GM23338 (cell line): ENCODE measurements around the gene PER3. TPM values are rescaled to one million over a fixed set of nuclear protein-coding genes. Genes with fewer than 3 reads are reported as not detected.

Experiments used
- ATAC-seq: fragments of 200-7000 bp; cut with Tn5 transposase; 3 replicates; pipeline ENCODE4 v1.9.1; 2020
- DNase-seq: peaks from one replicate; pipeline ENCODE4 v3.0.0-alpha.2; 2015; ENCODE audit warnings: low spot score
- H2AFZ ChIP-seq: fragments of 200-600 bp; sonication (generic); 2 replicates; pipeline ENCODE4 v1.8.0; 2016; ENCODE audit warnings: antibody characterized with exemption, mild to moderate bottlenecking, moderate library complexity
- H3F3A ChIP-seq: fragments of 200-600 bp; sonication (generic); replicated peaks from 2 replicates; pipeline ENCODE4 v1.8.0; 2017; ENCODE audit warnings: antibody characterized with exemption, mixed run types, low read depth
- H3K27ac ChIP-seq: fragments of 200-600 bp; sonication (generic); 2 replicates; pipeline ENCODE4 v1.6.1; 2016; ENCODE audit warnings: low read depth
- H3K27me3 ChIP-seq: fragments of 200-600 bp; sonication (generic); 2 replicates; pipeline ENCODE4 v1.8.0; 2016; ENCODE audit warnings: mild to moderate bottlenecking, mixed run types, moderate library complexity; ENCODE audit not compliant: insufficient read depth
- H3K36me3 ChIP-seq: fragments of 200-600 bp; sonication (generic); 2 replicates; pipeline ENCODE4 v1.8.0; 2016; ENCODE audit warnings: mild to moderate bottlenecking; ENCODE audit not compliant: insufficient read depth
- H3K4me1 ChIP-seq: fragments of 200-600 bp; sonication (generic); 2 replicates; pipeline ENCODE4 v1.8.0; 2016; ENCODE audit warnings: mild to moderate bottlenecking, moderate library complexity; ENCODE audit not compliant: insufficient read depth
- H3K4me2 ChIP-seq: fragments of 200-600 bp; sonication (generic); 2 replicates; pipeline ENCODE4 v1.7.1; 2017; ENCODE audit warnings: mixed run types
- H3K4me3 ChIP-seq: fragments of 200-600 bp; sonication (generic); 2 replicates; pipeline ENCODE4 v1.6.1; 2016; ENCODE audit warnings: mixed run types
- H3K79me2 ChIP-seq: fragments of 200-600 bp; sonication (generic); replicated peaks from 2 replicates; pipeline ENCODE4 v1.8.0; 2017; ENCODE audit warnings: mild to moderate bottlenecking; ENCODE audit not compliant: insufficient read depth
- H3K9me2 ChIP-seq: fragments of 200-600 bp; sonication (generic); 2 replicates; pipeline ENCODE4 v1.8.0; 2017; ENCODE audit not compliant: insufficient read depth
- H4K20me1 ChIP-seq: fragments of 200-600 bp; sonication (generic); replicated peaks from 2 replicates; pipeline ENCODE4 v1.8.0; 2017; ENCODE audit warnings: mild to moderate bottlenecking; ENCODE audit not compliant: insufficient read depth
- H3K27ac Mint-ChIP-seq: 2 replicates; pipeline ENCODE4 v1.8.0; 2020; ENCODE audit warnings: inconsistent platforms, mild to moderate bottlenecking, moderate library complexity, mixed read lengths
- H3K27me3 Mint-ChIP-seq: 3 replicates; pipeline ENCODE4 v1.8.0; 2022; ENCODE audit warnings: low read depth, mild to moderate bottlenecking, moderate library complexity, mixed read lengths, inconsistent platforms; ENCODE audit not compliant: insufficient read depth, poor library complexity
- H3K36me3 Mint-ChIP-seq: 3 replicates; pipeline ENCODE4 v1.8.0; 2021; ENCODE audit warnings: low read depth, mild to moderate bottlenecking, inconsistent platforms, moderate library complexity, mixed read lengths
- H3K4me1 Mint-ChIP-seq: 3 replicates; pipeline ENCODE4 v1.8.0; 2020; ENCODE audit warnings: mild to moderate bottlenecking, inconsistent platforms, mixed read lengths
- H3K4me3 Mint-ChIP-seq: 3 replicates; pipeline ENCODE4 v1.8.0; 2021; ENCODE audit warnings: moderate library complexity, mild to moderate bottlenecking, inconsistent platforms, mixed read lengths
- H3K9me3 Mint-ChIP-seq: 3 replicates; pipeline ENCODE4 v1.8.0; 2020; ENCODE audit warnings: moderate library complexity, mild to moderate bottlenecking, inconsistent platforms, mixed read lengths
- CREB1 ChIP-seq: fragments of 250-450 bp; sonication (Bioruptor Pico); IDR thresholded peaks from 2 replicates; pipeline ENCODE4 v1.5.0; 2020; ENCODE audit warnings: low read depth, mild to moderate bottlenecking, moderate library complexity
- EZH2 ChIP-seq: fragments of 200-600 bp; sonication (generic); IDR thresholded peaks from one replicate; pipeline ENCODE4 v1.8.0; 2017; ENCODE audit warnings: antibody characterized with exemption, mild to moderate bottlenecking, low read depth; ENCODE audit not compliant: unreplicated experiment
- EZH2phosphoT487 ChIP-seq: fragments of 200-600 bp; sonication (generic); IDR thresholded peaks from one replicate; pipeline ENCODE4 v1.8.1; 2018; ENCODE audit warnings: antibody characterized with exemption; ENCODE audit not compliant: unreplicated experiment
- JUNB ChIP-seq: IDR thresholded peaks from one replicate; pipeline ENCODE4 v1.6.1; 2016; ENCODE audit warnings: antibody characterized with exemption; ENCODE audit not compliant: unreplicated experiment
- POLR2AphosphoS5 ChIP-seq: IDR thresholded peaks from 2 replicates; pipeline ENCODE4 v1.6.1; 2016; ENCODE audit warnings: antibody characterized with exemption, low read depth
- ZNF114 ChIP-seq: fragments of 250-450 bp; sonication (Bioruptor Pico); IDR thresholded peaks from 2 replicates; pipeline ENCODE4 v1.5.0; 2020; ENCODE audit warnings: mild to moderate bottlenecking, moderate library complexity
- polyA plus RNA-seq: library from polyadenylated mRNA; unstranded; fragments of >200 nt; fragmentation: Nextera tagmentation; extraction: Ambion mirVana; gene quantifications from 2 replicates; pipeline ENCODE4 v1.2.1, GENCODE V29; 2016
- total RNA-seq: library from RNA; depleted of rRNA; stranded (reverse); fragments of >200 nt; shearing (Covaris generic); gene quantifications from 2 replicates; pipeline ENCODE4 v1.2.3, GENCODE V29; 2014
- TF ChIP-seq, protein P1 (sequence below): fragments of 250-450 bp; sonication (Bioruptor Pico); IDR thresholded peaks from 2 replicates; pipeline ENCODE4 v1.5.0; 2020; ENCODE audit warnings: mild to moderate bottlenecking, moderate library complexity

PER3 gene
- total and polyA plus RNA-seq, 2 experiments from 2014 or later, result 6.1 to 16.4 TPM

DNA sequence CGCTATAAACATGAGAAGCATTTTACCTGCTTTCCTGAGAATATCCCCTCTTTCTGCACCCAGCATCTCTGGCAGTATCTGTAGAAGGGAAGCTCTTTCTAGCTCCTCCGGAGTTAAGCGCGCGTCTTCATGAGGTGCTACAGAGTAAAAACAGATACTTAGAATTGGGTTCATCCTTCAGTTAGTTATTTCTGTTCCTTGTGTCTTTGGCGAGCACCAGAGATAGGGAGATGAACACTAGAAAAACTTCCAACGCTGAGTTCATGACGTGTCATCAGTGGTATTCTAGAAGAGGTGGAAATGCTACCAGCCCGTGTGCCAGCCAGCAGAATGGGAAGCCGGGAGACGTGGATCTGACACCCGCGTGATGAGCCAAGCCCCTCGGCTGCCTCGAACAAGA is 66.7 kb downstream of the PER3 start (continued):
- TF ChIP-seq, protein P1, sequence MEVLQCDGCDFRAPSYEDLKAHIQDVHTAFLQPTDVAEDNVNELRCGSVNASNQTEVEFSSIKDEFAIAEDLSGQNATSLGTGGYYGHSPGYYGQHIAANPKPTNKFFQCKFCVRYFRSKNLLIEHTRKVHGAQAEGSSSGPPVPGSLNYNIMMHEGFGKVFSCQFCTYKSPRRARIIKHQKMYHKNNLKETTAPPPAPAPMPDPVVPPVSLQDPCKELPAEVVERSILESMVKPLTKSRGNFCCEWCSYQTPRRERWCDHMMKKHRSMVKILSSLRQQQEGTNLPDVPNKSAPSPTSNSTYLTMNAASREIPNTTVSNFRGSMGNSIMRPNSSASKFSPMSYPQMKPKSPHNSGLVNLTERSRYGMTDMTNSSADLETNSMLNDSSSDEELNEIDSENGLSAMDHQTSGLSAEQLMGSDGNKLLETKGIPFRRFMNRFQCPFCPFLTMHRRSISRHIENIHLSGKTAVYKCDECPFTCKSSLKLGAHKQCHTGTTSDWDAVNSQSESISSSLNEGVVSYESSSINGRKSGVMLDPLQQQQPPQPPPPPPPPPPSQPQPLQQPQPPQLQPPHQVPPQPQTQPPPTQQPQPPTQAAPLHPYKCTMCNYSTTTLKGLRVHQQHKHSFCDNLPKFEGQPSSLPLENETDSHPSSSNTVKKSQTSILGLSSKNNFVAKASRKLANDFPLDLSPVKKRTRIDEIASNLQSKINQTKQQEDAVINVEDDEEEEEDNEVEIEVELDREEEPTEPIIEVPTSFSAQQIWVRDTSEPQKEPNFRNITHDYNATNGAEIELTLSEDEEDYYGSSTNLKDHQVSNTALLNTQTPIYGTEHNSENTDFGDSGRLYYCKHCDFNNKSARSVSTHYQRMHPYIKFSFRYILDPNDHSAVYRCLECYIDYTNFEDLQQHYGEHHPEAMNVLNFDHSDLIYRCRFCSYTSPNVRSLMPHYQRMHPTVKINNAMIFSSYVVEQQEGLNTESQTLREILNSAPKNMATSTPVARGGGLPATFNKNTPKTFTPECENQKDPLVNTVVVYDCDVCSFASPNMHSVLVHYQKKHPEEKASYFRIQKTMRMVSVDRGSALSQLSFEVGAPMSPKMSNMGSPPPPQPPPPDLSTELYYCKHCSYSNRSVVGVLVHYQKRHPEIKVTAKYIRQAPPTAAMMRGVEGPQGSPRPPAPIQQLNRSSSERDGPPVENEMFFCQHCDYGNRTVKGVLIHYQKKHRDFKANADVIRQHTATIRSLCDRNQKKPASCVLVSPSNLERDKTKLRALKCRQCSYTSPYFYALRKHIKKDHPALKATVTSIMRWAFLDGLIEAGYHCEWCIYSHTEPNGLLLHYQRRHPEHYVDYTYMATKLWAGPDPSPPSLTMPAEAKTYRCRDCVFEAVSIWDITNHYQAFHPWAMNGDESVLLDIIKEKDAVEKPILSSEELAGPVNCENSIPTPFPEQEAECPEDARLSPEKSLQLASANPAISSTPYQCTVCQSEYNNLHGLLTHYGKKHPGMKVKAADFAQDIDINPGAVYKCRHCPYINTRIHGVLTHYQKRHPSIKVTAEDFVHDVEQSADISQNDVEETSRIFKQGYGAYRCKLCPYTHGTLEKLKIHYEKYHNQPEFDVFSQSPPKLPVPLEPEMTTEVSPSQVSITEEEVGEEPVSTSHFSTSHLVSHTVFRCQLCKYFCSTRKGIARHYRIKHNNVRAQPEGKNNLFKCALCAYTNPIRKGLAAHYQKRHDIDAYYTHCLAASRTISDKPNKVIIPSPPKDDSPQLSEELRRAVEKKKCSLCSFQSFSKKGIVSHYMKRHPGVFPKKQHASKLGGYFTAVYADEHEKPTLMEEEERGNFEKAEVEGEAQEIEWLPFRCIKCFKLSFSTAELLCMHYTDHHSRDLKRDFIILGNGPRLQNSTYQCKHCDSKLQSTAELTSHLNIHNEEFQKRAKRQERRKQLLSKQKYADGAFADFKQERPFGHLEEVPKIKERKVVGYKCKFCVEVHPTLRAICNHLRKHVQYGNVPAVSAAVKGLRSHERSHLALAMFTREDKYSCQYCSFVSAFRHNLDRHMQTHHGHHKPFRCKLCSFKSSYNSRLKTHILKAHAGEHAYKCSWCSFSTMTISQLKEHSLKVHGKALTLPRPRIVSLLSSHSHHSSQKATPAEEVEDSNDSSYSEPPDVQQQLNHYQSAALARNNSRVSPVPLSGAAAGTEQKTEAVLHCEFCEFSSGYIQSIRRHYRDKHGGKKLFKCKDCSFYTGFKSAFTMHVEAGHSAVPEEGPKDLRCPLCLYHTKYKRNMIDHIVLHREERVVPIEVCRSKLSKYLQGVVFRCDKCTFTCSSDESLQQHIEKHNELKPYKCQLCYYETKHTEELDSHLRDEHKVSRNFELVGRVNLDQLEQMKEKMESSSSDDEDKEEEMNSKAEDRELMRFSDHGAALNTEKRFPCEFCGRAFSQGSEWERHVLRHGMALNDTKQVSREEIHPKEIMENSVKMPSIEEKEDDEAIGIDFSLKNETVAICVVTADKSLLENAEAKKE, result no peak
- TF ChIP-seq EZH2phosphoT487, result no peak
- no peak for TF ChIP-seq POLR2AphosphoS5
- TF ChIP-seq JUNB, result no peak
- TF ChIP-seq CREB1 (CRISPR knock-in tag), result no peak
- no peak for TF ChIP-seq ZNF114

DNA sequence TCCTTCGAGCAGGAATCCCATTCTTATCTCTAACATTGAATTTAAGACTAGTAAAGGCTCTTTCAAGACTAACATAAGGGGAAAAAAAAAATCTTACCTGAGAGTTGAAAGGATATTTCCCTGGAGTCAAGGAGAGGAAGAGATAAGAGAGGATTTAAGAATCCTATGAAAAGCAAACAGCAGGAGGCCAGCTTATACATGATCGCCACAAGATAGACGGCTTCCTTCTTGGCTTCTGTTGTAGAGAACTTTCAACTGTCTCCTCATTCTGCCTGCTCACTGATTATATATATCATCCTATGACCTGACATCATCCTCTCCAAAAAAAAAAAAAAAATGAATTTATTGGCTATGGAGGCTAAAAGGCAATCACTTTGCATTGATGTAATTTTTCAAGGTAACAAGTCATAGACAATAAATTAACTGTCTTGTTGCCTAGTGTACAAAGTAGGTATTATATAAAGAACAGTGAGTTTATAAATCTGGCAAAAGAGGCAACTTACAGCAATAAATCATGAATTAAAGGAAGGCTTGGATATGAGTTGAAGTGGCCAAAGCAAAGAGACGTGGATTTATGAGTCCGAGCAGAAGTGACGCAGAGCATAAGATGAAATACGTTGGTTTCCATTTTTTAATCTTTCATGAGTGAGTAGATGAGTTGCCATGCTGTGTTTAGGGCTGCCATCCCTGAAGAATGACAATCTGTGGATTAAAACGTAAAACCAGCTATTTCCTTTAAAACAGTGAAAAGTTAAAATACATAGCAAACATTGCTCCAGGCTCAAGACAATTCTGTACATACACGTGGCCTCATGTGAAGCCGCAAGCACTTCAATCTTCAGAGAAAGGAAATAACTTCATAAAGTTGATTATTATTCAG is 69.0 kb downstream of the PER3 start, which contains the start of gene UTS2:
Gene UTS2, minus strand, starts transcription at position 262 of the 880 bp plus-strand sequence. Its CDS starts 62 bp downstream, at position 200.
- Mint-ChIP-seq H3K36me3 (no peaks in the 10 kb centered on the region), H3K4me3 (no peak within 1 kb of the TSS), H3K27me3 (peaks cover 6% of the 10 kb centered on the region), H3K4me1 (peaks cover 13% of the 10 kb centered on the region), H3K9me3 (no peaks in the 10 kb centered on the region), H3K27ac (no peak within 1 kb of the TSS)
- TF ChIP-seq JUNB, result no peak
- TF ChIP-seq, protein P1, result no peak
- TF ChIP-seq EZH2, result no peak
- Histone ChIP-seq H3K4me1 (no peaks in the 10 kb centered on the region), H3K4me2 (no peak within 1 kb of the TSS), H3K79me2 (no peaks in the 10 kb centered on the region), H3K9me2 (no peaks in the 10 kb centered on the region), H3K36me3 (no peaks in the 10 kb centered on the region), H3K27ac (no peak within 1 kb of the TSS), H3F3A (no peaks in the 10 kb centered on the region), H3K27me3 (no peaks in the 10 kb centered on the region), H2AFZ (0 out of 2 replicates have a peak within 1 kb of the TSS, but pooled peaks have one; percentile 38), H4K20me1 (no peaks in the 10 kb centered on the region), H3K4me3 (no peak within 1 kb of the TSS)
- ATAC-seq, result no peak; the same call in 2 of the 3 replicates
- DNase-seq, result peak; percentile 28
